Aorta (tissue), 5 donors: ENCODE data around the gene SLC26A6. TPM values are rescaled to one million over a fixed set of nuclear protein-coding genes. Genes with fewer than 3 reads are reported as not detected.

Source experiments
- ATAC-seq: fragments of 200-7000 bp; cut with Tn5 transposase; one replicate; pipeline ENCODE4 v1.9.1; 2022; ENCODE audit warnings: moderate library complexity; ENCODE audit not compliant: low FRiP score
- DNase-seq, 2 donors: peaks; one replicate each; pipeline ENCODE4 v3.0.0-alpha.2; 2020
- H3K27ac ChIP-seq, 2 donors: one replicate each; pipeline ENCODE4 v1.5.1; 2013; ENCODE audit warnings: low read length in 2 of 2, mild to moderate bottlenecking in 2 of 2, moderate library complexity in 2 of 2, control low read depth in 1 of 2, inconsistent platforms in 1 of 2, low read depth in 1 of 2
- H3K27me3 ChIP-seq, 2 donors: one replicate each; pipeline ENCODE4 v1.6.1; 2013; ENCODE audit warnings: control low read depth in 1 of 2, low read length in 1 of 2, mild to moderate bottlenecking in 1 of 2, moderate library complexity in 1 of 2; ENCODE audit not compliant: insufficient read depth in 2 of 2, control insufficient read depth in 1 of 2
- H3K36me3 ChIP-seq, 2 donors: one replicate each; pipeline ENCODE4 v1.6.1; 2013; ENCODE audit warnings: control low read depth in 1 of 2, low read length in 1 of 2, mild to moderate bottlenecking in 1 of 2; ENCODE audit not compliant: insufficient read depth in 2 of 2, control insufficient read depth in 1 of 2
- H3K4me1 ChIP-seq, 2 donors: one replicate each; pipeline ENCODE4 v1.6.1; 2013; ENCODE audit warnings: low read length in 2 of 2, control low read depth in 1 of 2, mild to moderate bottlenecking in 1 of 2, moderate library complexity in 1 of 2; ENCODE audit not compliant: insufficient read depth in 2 of 2, control insufficient read depth in 1 of 2
- H3K4me3 ChIP-seq, 2 donors: one replicate each; pipeline ENCODE4 v1.5.1; 2013; ENCODE audit warnings: low read length in 2 of 2, control low read depth in 1 of 2, mild to moderate bottlenecking in 1 of 2
- H3K9me3 ChIP-seq: one replicate; pipeline ENCODE4 v1.6.1; 2013; ENCODE audit warnings: mild to moderate bottlenecking, low read length; ENCODE audit not compliant: control insufficient read depth
- WGBS, 2 donors: extraction: QIAGEN DNeasy Blood & Tissue Kit; methylation state at CpG; one replicate each; pipeline ENCODE4 v1.1.7; 2013; 5-methylcytosine and 5-hydroxymethylcytosine counted together
- intact Hi-C, 2 donors: fragments of 100-400 bp; cut with DNase I; formaldehyde crosslinking; loops; one replicate each; pipeline versions ENCODE4 v1.14.2 to v1.15.0; 2022
- microRNA-seq, 2 donors: library from miRNA; unstranded; fragments of <30 nt; microRNA quantifications; one replicate each; pipeline ENCODE4 v1.2.0, GENCODE V29; 2020
- polyA plus RNA-seq, 2 donors: library from polyadenylated mRNA; stranded (reverse); fragments of 200-250 nt; gene quantifications; one replicate each; pipeline ENCODE4 v1.2.3, GENCODE V29; 2013
- total RNA-seq, 2 donors: library from RNA; stranded (reverse); fragmentation: NEBNext Ultra II Directional; extraction: Animal tissue kit (Norgen Biotek cat#: 25700); gene quantifications; one replicate each; pipeline ENCODE4 v1.2.1, GENCODE V29; 2021
- donor health status: healthy with polysubstance abuse.
- donor health status: Bipolar disorder and iron deficiency.
- donor health status: DM: no; HTN: no; CAD: no.
- donor health status: DM: no; HTN: no; CAD: no.
- donor health status: DM: yes; HTN: yes; CAD: no.

SLC26A6 gene
- total and polyA plus RNA-seq, 4 donors: 10.5 to 154 (median 32.2) TPM

GRCh38 chr3:48581621-48582481 is 53.4 kb downstream of the SLC26A6 start:
- Histone ChIP-seq H3K27me3 (no peaks in the 10 kb centered on the region), H3K9me3 (no peaks in the 10 kb centered on the region), H3K4me3 (no peak overlapping the region), H3K4me1 (no peaks in the 10 kb centered on the region), H3K27ac (no peak overlapping the region), H3K36me3 (no peaks in the 10 kb centered on the region)
- intact Hi-C loops: no loop called here
- WGBS, 2 donors: 92 to 95% methylated on average over 14 of the region's 14 CpGs
- DNase-seq: no peak
- ATAC-seq: no peak

- H3K27me3 ChIP-seq: no peaks in the 10 kb centered on the region
- H3K4me3 ChIP-seq: no peak overlapping the region
- 87% methylated on average over 4 of the region's 4 CpGs for WGBS, 2 donors
- no peaks in the 10 kb centered on the region for H3K36me3 ChIP-seq
- no peaks in the 10 kb centered on the region for H3K9me3 ChIP-seq
- no peaks in the 10 kb centered on the region for H3K4me1 ChIP-seq
- intact Hi-C loops: no loop called here
- DNase-seq (no peak), ATAC-seq (no peak)
- no peak overlapping the region for H3K27ac ChIP-seq
Measured at GRCh38 chr3:48576647-48577046, 58.6 kb downstream of the SLC26A6 start.

Small RNA genes within 50 kb of the gene (microRNA-seq; reads per million reads assigned to microRNA genes)
- 0 reads per million in 2 donors for gene MIR4793
- gene MIR711: 0 reads per million in 2 donors

Other genes starting within 250 kb of the SLC26A6 start
- 100 to 1,000 TPM in 1 of 2 donors, 10 to 100 TPM in 1; 69.9 to 115 TPM for gene PLXNB1, start 205.4 kb downstream of the SLC26A6 start, total RNA-seq
- gene PLXNB1, start 205.4 kb downstream of the SLC26A6 start, polyA plus RNA-seq: 100 to 1,000 TPM in 1 of 2 donors, 10 to 100 TPM in 1; 26.3 to 235 TPM
- 1 to 10 TPM; 6.4 to 6.7 TPM for gene CCDC51, start 195.3 kb downstream of the SLC26A6 start, total RNA-seq
- gene CCDC51, start 195.3 kb downstream of the SLC26A6 start, polyA plus RNA-seq: 10 to 100 TPM in 1 of 2 donors, 1 to 10 TPM in 1; 9.5 to 12.7 TPM
- 100 to 1,000 TPM; 114 to 128 TPM for gene TMA7, start 195.2 kb downstream of the SLC26A6 start, total RNA-seq
- 100 to 1,000 TPM; 302 to 686 TPM for gene TMA7, start 195.2 kb downstream of the SLC26A6 start, polyA plus RNA-seq
- 1 to 10 TPM; 5.0 to 6.3 TPM for gene ATRIP, start 188.7 kb downstream of the SLC26A6 start, total RNA-seq
- gene ATRIP, start 188.7 kb downstream of the SLC26A6 start, polyA plus RNA-seq: 1 to 10 TPM; 4.0 to 7.5 TPM
- 100 to 1,000 TPM; 170 to 183 TPM for gene SHISA5, start 131.3 kb downstream of the SLC26A6 start, total RNA-seq
- gene SHISA5, start 131.3 kb downstream of the SLC26A6 start, polyA plus RNA-seq: 100 to 1,000 TPM in 1 of 2 donors, 10 to 100 TPM in 1; 64.2 to 113 TPM
- gene PFKFB4, start 78.7 kb downstream of the SLC26A6 start, total RNA-seq: 10 to 100 TPM in 1 of 2 donors, 1 to 10 TPM in 1; 7.2 to 14.6 TPM
- 1 to 10 TPM; 2.8 to 5.6 TPM for gene PFKFB4, start 78.7 kb downstream of the SLC26A6 start, polyA plus RNA-seq
- gene UCN2, start 71.7 kb downstream of the SLC26A6 start, total RNA-seq: under 1 TPM in 1 of 2 donors, not detected in 1; 0.24 TPM
- 1 to 10 TPM in 1 of 2 donors, not detected in 1; 6.8 TPM for gene UCN2, start 71.7 kb downstream of the SLC26A6 start, polyA plus RNA-seq
- 1 to 10 TPM; 5.4 to 6.7 TPM for gene COL7A1, start 40.1 kb downstream of the SLC26A6 start, total RNA-seq
- 100 to 1,000 TPM in 1 of 2 donors, 1 to 10 TPM in 1; 3.9 to 217 TPM for gene COL7A1, start 40.1 kb downstream of the SLC26A6 start, polyA plus RNA-seq
- 100 to 1,000 TPM in 1 of 2 donors, 10 to 100 TPM in 1; 95.6 to 143 TPM for gene UQCRC1, start 25.8 kb downstream of the SLC26A6 start, total RNA-seq
- gene UQCRC1, start 25.8 kb downstream of the SLC26A6 start, polyA plus RNA-seq: 100 to 1,000 TPM; 149 to 203 TPM
- gene TMEM89, start 13.7 kb downstream of the SLC26A6 start, total RNA-seq: not detected
- 1 to 10 TPM in 1 of 2 donors, not detected in 1; 5.7 TPM for gene TMEM89, start 13.7 kb downstream of the SLC26A6 start, polyA plus RNA-seq
- gene CELSR3, start 27.4 kb upstream of the SLC26A6 start, total RNA-seq: 1 to 10 TPM in 1 of 2 donors, under 1 TPM in 1; 0.91 to 1.3 TPM
- gene CELSR3, start 27.4 kb upstream of the SLC26A6 start, polyA plus RNA-seq: 1 to 10 TPM in 1 of 2 donors, under 1 TPM in 1; 0.25 to 1.3 TPM
- gene NCKIPSD, start 50.5 kb upstream of the SLC26A6 start, total RNA-seq: 10 to 100 TPM; 26.4 to 31.9 TPM
- gene NCKIPSD, start 50.5 kb upstream of the SLC26A6 start, polyA plus RNA-seq: 10 to 100 TPM; 11.8 to 28.7 TPM
- 10 to 100 TPM; 43.9 to 58.2 TPM for gene IP6K2, start 81.8 kb upstream of the SLC26A6 start, total RNA-seq
- gene IP6K2, start 81.8 kb upstream of the SLC26A6 start, polyA plus RNA-seq: 100 to 1,000 TPM in 1 of 2 donors, 10 to 100 TPM in 1; 46.6 to 105 TPM
- 10 to 100 TPM; 52.8 to 59.6 TPM for gene PRKAR2A, start 212.4 kb upstream of the SLC26A6 start, total RNA-seq
- 10 to 100 TPM in 1 of 2 donors, 1 to 10 TPM in 1; 9.1 to 10.7 TPM for gene PRKAR2A, start 212.4 kb upstream of the SLC26A6 start, polyA plus RNA-seq